Aorta (tissue), 5 donors: ENCODE data around the gene KLHL30. TPM values are rescaled to one million over a fixed set of nuclear protein-coding genes. Genes with fewer than 3 reads are reported as not detected.

ENCODE experiments used
- ATAC-seq: fragments of 200-7000 bp; cut with Tn5 transposase; one replicate; pipeline ENCODE4 v1.9.1; 2022; ENCODE audit warnings: moderate library complexity; ENCODE audit not compliant: low FRiP score
- DNase-seq, 2 donors: peaks; one replicate each; pipeline ENCODE4 v3.0.0-alpha.2; 2020
- H3K27ac ChIP-seq, 2 donors: one replicate each; pipeline ENCODE4 v1.5.1; 2013; ENCODE audit warnings: low read length in 2 of 2, mild to moderate bottlenecking in 2 of 2, moderate library complexity in 2 of 2, control low read depth in 1 of 2, inconsistent platforms in 1 of 2, low read depth in 1 of 2
- H3K27me3 ChIP-seq, 2 donors: one replicate each; pipeline ENCODE4 v1.6.1; 2013; ENCODE audit warnings: control low read depth in 1 of 2, low read length in 1 of 2, mild to moderate bottlenecking in 1 of 2, moderate library complexity in 1 of 2; ENCODE audit not compliant: insufficient read depth in 2 of 2, control insufficient read depth in 1 of 2
- H3K36me3 ChIP-seq, 2 donors: one replicate each; pipeline ENCODE4 v1.6.1; 2013; ENCODE audit warnings: control low read depth in 1 of 2, low read length in 1 of 2, mild to moderate bottlenecking in 1 of 2; ENCODE audit not compliant: insufficient read depth in 2 of 2, control insufficient read depth in 1 of 2
- H3K4me1 ChIP-seq, 2 donors: one replicate each; pipeline ENCODE4 v1.6.1; 2013; ENCODE audit warnings: low read length in 2 of 2, control low read depth in 1 of 2, mild to moderate bottlenecking in 1 of 2, moderate library complexity in 1 of 2; ENCODE audit not compliant: insufficient read depth in 2 of 2, control insufficient read depth in 1 of 2
- H3K4me3 ChIP-seq, 2 donors: one replicate each; pipeline ENCODE4 v1.5.1; 2013; ENCODE audit warnings: low read length in 2 of 2, control low read depth in 1 of 2, mild to moderate bottlenecking in 1 of 2
- H3K9me3 ChIP-seq: one replicate; pipeline ENCODE4 v1.6.1; 2013; ENCODE audit warnings: mild to moderate bottlenecking, low read length; ENCODE audit not compliant: control insufficient read depth
- WGBS, 2 donors: extraction: QIAGEN DNeasy Blood & Tissue Kit; methylation state at CpG; one replicate each; pipeline ENCODE4 v1.1.7; 2013; 5-methylcytosine and 5-hydroxymethylcytosine counted together
- intact Hi-C, 2 donors: fragments of 100-400 bp; cut with DNase I; formaldehyde crosslinking; loops; one replicate each; pipeline versions ENCODE4 v1.14.2 to v1.15.0; 2022
- polyA plus RNA-seq, 2 donors: library from polyadenylated mRNA; stranded (reverse); fragments of 200-250 nt; gene quantifications; one replicate each; pipeline ENCODE4 v1.2.3, GENCODE V29; 2013
- total RNA-seq, 2 donors: library from RNA; stranded (reverse); fragmentation: NEBNext Ultra II Directional; extraction: Animal tissue kit (Norgen Biotek cat#: 25700); gene quantifications; one replicate each; pipeline ENCODE4 v1.2.1, GENCODE V29; 2021
- donor health status: healthy with polysubstance abuse.
- donor health status: Bipolar disorder and iron deficiency.
- donor health status: DM: no; HTN: no; CAD: no.
- donor health status: DM: no; HTN: no; CAD: no.
- donor health status: DM: yes; HTN: yes; CAD: no.

Gene KLHL30
- total and polyA plus RNA-seq, 4 donors = 3.5 to 9.0 (median 6.7) TPM

DNA sequence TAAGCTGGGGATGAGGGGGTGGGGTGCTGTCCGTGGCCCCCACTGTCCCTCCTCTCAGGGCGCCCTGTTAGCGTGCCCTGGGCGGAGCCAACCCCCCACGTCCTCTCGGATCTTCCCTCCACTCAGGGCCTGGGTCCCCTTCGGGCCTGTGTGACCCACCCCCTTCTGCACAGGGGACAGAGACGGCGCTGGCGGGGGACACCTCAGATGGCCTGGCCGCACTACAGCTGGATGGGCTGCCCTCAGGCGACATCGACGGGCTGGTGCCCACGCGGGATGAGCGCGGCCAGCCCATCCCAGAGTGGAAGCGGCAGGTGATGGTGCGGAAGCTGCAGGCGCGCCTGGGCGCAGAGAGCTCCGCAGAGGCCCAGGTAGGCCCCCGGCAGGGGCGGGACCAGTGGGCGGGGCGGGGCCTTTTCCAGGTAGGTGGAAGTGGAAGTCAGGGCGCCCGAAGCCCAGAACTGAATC, 9.9 kb upstream of the KLHL30 start:
- DNase-seq = peak in 1 of 2 donors; percentile 71
- 78 to 84% methylated on average over 13 to 30 of the region's 30 CpGs for WGBS, 2 donors
- H3K9me3 ChIP-seq = no peaks in the 10 kb centered on the region
- H3K36me3 ChIP-seq = no peaks in the 10 kb centered on the region
- no peak overlapping the region for H3K27ac ChIP-seq
- H3K27me3 ChIP-seq = no peaks in the 10 kb centered on the region
- no peak for ATAC-seq
- intact Hi-C loops = no loop called here
- H3K4me3 ChIP-seq = no peak overlapping the region
- no peaks in the 10 kb centered on the region for H3K4me1 ChIP-seq

DNA sequence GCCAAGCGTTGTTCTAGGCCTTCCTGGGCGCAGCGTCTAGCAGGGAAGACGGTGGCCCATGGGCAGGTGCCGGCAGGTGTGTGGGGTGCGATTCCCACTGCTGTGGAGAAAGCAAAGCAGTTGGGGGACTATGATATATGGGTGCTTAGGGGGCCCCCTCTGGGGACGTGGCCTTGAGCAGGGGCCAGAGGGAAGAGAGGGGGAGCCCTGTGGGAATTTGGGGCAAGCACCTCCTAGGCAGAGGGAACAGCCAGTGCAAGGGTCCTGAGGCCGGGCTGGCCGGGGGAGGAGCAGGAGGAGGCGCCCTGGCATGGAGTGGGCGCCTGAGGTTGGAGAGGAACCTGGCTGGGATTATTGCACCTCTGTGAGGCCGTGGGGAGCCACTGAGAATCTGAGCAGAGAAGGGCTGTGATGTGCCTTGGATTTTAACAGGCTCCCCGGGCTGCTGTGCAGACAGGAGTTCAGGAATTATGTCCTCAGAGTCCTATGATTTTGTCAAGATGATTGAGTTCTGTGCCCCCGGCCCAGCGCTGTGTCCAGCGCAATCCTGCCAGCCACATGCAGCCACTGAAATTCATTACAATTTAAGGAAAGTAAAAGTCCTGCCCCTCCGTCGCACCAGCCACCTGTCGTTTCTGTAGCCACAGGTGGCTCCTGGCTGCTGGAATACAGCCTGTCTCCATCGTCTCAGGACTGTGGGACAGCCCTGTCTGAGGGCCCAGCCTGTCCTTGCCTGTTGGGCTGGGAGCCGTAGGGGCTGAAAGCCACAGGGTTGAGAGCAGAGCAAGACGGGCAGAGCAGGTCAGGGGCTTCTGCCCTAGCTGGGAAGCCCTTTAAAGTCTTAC, 9.1 kb upstream of the KLHL30 start:
- Histone ChIP-seq H3K4me1 (no peaks in the 10 kb centered on the region), H3K36me3 (no peaks in the 10 kb centered on the region), H3K4me3 (no peak overlapping the region), H3K27me3 (no peaks in the 10 kb centered on the region), H3K27ac (no peak overlapping the region), H3K9me3 (no peaks in the 10 kb centered on the region)
- intact Hi-C loops = no loop called here
- ATAC-seq (no peak), DNase-seq (peak in 1 of 2 donors; percentile 66)
- whole genome bisulfite sequencing, 2 donors = 92 to 93% methylated on average over 22 of the region's 22 CpGs

DNA sequence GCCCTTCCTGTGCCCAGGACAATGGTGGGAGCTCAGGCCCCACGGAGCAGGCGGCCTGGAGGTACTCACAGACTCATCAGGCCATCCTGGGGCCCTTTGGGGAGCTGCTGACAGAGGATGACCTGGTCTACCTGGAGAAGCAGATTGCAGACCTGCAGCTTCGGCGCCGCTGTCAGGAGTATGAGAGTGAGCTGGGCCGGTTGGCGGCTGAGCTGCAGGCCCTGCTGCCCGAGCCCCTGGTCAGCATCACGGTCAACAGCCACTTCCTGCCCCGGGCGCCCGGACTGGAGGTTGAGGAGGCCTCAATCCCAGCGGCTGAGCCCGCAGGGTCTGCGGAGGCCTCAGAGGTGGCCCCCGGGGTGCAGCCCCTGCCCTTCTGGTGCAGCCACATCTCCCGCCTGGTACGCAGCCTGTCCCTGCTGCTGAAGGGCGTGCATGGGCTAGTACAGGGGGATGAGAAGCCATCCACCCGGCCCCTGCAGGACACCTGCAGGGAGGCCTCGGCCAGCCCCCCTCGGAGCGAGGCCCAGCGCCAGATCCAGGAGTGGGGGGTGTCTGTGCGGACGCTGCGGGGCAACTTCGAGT, 8.3 kb upstream of the KLHL30 start:
- no peak overlapping the region for H3K27ac ChIP-seq
- 94 to 95% methylated on average over 28 of the region's 28 CpGs for WGBS, 2 donors
- intact Hi-C loops = no loop called here
- no peaks in the 10 kb centered on the region for H3K4me1 ChIP-seq
- H3K36me3 ChIP-seq = no peaks in the 10 kb centered on the region
- no peak overlapping the region for H3K4me3 ChIP-seq
- no peaks in the 10 kb centered on the region for H3K27me3 ChIP-seq
- DNase-seq (peak in 1 of 2 donors; percentile 75), ATAC-seq (no peak)
- no peaks in the 10 kb centered on the region for H3K9me3 ChIP-seq

DNA sequence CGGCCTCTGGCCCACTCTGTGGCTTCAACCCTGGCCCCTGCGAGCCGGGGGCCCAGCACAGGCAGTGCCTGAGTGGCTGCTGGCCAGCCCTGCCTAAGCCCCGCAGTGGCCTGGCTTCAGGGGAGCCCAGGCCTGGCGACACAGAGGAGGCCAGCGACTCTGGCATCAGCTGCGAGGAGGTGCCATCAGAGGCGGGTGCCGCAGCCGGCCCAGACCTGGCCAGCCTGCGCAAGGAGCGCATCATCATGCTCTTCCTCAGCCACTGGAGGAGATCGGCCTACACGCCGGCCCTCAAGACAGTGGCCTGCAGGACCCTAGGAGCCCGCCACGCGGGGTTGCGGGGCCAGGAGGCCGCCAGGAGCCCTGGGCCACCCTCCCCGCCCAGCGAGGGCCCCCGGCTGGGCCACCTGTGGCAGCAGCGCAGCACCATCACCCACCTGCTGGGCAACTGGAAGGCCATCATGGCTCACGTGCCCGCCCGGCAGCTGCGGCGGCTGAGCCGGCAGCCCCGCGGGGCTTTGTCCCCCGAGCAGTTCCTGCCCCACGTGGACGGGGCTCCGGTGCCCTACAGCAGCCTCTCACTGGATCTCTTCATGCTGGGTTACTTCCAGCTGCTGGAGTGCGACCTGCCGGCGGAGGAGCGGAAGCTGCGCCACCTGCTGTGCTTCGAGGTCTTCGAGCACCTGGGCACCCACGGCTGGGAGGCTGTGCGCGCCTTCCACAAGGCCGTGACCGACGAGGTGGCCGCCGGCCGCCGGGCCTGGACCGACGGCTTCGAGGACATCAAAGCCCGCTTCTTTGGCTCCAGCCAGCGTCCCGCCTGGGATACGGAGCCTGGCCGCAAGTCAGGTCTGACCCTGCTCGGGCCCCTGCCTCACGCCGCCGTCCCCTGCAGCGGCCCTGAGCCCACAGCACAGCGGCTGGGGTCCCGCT, 7.5 kb upstream of the KLHL30 start:
- H3K4me3 ChIP-seq = no peak overlapping the region
- H3K36me3 ChIP-seq = no peaks in the 10 kb centered on the region
- ATAC-seq (no peak), DNase-seq (peak in 1 of 2 donors; percentile 72)
- no peaks in the 10 kb centered on the region for H3K4me1 ChIP-seq
- 93 to 94% methylated on average over 63 to 68 of the region's 68 CpGs for WGBS, 2 donors
- no peaks in the 10 kb centered on the region for H3K9me3 ChIP-seq
- intact Hi-C loops = no loop called here
- H3K27me3 ChIP-seq = no peaks in the 10 kb centered on the region
- no peak overlapping the region for H3K27ac ChIP-seq

DNA sequence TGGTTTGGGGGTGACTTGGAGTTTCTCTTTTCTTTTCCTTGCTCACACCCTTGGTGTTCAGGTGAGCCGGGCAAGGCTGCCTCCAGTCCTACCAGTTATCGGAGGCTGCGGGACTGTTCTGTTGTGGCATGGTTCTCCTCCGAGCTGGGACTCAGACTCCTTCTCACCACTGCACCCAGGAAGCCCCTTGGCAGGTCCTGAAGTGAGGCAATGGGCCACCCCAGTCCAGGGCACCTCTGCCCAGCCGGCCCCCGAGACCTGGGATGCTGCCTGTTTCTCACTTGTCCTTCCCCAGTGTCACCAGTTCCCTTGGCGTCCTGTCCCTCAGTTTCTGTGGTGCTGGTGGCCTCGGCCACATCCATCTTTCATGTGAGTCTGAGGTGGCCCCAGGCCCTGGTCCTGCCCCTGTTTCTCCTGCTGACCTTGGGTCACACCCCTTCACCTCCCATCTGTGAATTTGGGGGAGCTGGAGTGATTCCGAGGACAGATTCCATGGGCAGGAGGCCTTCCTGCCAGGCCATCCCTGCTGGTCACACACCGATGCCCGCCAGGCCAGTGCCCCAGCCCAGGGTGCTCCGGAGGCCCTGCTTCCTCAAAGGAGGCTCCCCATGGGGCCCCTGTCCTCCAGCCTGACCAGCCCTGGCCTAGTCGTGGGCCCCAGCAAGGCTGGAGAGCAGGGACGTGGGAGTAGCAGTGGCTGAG, 6.6 kb upstream of the KLHL30 start:
- ATAC-seq (no peak), DNase-seq (peak; percentile 21 to 64)
- Histone ChIP-seq H3K9me3 (no peaks in the 10 kb centered on the region), H3K36me3 (no peaks in the 10 kb centered on the region), H3K27ac (no peak overlapping the region), H3K27me3 (no peaks in the 10 kb centered on the region), H3K4me3 (no peak overlapping the region), H3K4me1 (no peaks in the 10 kb centered on the region)
- 93 to 95% methylated on average over 14 of the region's 14 CpGs for WGBS, 2 donors
- intact Hi-C loops = no loop called here

DNA sequence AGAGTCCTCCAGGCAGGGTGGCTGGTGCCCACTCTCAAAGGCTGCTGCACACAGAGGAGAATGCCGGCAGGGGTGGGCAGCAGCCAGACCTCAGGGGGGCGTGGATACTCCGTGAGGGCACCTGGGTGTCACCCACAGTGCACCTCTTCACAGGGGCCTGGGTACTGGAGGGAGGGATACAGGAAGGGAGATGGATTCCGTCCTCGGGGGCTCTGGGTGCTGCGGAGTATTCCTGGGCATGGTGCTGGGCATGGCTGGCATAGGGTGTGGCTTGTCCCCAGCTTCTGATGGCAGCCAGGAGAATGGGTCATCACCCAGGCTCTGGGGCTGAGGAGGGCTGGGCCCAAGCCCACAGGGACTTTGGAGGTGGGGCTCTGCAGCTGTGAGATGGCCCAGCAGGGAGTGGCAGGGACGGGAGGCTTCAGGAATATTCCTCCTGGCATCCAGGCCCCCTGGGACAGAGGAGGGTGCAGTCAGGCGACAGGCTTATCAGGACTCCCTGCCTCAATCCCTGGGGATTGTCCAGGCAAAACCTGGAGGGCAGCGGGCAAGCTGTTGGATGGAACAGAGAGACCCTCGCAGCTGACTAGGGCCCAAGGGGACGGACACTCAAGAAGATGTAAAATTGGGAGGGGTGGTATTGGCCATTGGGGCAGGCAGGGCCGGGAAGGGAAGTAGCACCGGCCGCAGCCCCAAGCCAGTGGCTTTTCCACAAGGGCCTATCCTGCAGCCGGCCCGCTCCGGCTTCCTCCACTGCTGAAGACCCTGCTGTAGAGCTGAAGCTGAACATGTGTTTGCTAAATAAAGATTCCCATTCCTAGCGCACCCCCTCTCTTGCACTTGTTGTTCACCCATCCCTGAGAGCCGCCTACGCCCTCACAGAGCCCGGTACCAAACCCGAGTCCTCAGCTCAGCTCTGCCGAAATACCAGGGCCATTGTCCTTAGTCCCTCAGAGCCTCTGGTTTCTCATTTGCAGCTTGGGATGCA, 5.7 kb upstream of the KLHL30 start:
- ATAC-seq = no peak
- Histone ChIP-seq H3K27me3 (no peaks in the 10 kb centered on the region), H3K36me3 (no peaks in the 10 kb centered on the region), H3K27ac (no peak overlapping the region), H3K9me3 (no peaks in the 10 kb centered on the region), H3K4me3 (no peak overlapping the region), H3K4me1 (no peaks in the 10 kb centered on the region)
- intact Hi-C loops = no loop called here
- WGBS, 2 donors = 93% methylated on average over 23 of the region's 23 CpGs
- peak; percentile 26 to 59 for DNase-seq

DNA sequence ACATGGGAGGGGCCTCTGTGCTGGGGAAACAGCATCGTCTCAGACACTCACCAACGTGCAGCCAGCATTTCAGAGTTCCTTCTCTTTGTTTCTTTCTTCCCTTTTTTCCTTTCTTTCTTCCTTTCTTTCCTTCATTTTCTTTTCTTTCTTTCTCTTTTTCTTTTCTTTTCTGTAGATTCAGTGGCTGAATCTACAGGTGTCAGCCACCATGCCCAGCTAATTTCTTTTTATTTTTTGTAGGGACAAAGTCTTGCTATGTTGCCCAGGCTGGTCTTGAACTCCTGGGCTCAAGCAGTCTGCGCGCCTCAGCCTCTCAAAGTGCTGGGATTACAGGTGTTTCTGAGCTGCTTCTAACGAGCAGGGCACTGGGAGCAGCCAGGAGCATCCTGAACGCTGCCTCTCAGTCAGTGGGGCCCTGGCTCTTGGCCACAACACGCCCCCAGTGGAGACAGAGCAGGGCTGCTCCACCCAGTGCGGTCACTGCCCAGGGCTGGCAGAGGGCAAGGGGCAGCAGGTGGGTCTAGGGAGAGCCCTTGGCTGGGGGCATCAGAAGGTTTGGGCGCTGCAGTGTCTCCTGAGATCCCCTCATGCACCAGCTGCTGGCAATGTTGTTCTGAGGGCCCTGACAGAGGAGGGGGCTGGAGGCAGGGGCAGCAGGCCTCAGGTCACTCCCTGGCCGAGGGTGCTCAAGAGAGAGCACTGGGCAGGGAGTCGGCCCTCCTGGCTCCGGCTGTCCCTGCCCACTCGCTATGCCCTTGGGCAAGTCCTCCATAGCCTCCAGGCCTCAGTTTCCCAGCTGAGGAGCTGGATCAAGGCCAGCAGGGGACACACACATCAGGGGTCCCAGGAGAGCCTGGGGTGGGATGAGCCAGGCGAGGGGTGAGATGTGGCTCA, 4.7 kb upstream of the KLHL30 start:
- H3K27me3 ChIP-seq = no peaks in the 10 kb centered on the region
- intact Hi-C loops = no loop called here
- H3K4me1 ChIP-seq = no peaks in the 10 kb centered on the region
- no peaks in the 10 kb centered on the region for H3K9me3 ChIP-seq
- H3K36me3 ChIP-seq = no peaks in the 10 kb centered on the region
- H3K4me3 ChIP-seq = no peak overlapping the region
- H3K27ac ChIP-seq = no peak overlapping the region
- no peak for ATAC-seq
- WGBS, 2 donors = 75 to 81% methylated on average over 14 of the region's 14 CpGs
- DNase-seq = peak in 1 of 2 donors; percentile 66
